HG02981 (cell line): ENCODE data around the gene LRRC63.

ENCODE experiments used
- ATAC-seq: cut with Tn5 transposase; IDR thresholded peaks from one replicate; pipeline ENCODE4 v1.9.1; 2021; ENCODE audit warnings: mild to moderate bottlenecking, moderate library complexity; ENCODE audit not compliant: unreplicated experiment

Gene LRRC63

GRCh38 chr13:46310066-46310465, 98.3 kb downstream of the LRRC63 start:
- ATAC-seq, result no peak

DNA sequence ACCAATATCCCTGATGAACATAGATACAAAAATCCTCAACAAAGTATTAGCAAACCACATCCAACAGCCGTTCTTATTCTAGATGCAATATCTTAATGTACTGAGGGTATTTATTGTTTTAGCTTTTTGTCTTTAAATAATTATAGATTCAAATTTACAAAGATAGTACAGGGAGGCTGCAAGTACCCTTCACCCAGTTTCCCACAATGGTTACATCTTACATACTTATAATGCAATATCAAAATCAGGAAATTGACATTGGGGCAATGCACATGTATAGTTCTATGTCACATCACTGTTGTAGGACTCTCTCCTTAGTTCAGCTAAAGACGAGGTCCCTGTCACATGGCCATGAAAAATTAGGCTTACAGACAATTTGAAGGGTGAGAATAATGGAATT, 99.5 kb downstream of the LRRC63 start:
- no peak for ATAC-seq

DNA sequence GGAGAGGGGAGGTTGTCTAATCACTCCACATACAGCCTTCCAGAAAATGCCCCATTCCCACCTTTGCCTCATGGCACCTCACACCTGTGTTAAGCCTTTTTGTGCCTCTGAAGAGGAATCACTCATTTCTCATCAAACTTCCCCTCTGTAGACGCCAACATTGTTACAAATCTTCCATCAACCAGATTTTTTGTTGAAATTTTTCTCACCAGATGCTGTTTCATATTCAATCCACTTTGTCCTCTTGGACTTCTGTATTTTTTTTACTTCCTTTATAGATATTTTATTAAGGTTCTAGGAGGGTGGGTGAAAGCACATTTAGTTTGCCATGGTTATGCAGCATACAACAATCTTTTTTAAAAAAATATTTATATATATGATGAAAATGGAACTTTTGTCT, 101.3 kb downstream of the LRRC63 start:
- ATAC-seq, result no peak

DNA sequence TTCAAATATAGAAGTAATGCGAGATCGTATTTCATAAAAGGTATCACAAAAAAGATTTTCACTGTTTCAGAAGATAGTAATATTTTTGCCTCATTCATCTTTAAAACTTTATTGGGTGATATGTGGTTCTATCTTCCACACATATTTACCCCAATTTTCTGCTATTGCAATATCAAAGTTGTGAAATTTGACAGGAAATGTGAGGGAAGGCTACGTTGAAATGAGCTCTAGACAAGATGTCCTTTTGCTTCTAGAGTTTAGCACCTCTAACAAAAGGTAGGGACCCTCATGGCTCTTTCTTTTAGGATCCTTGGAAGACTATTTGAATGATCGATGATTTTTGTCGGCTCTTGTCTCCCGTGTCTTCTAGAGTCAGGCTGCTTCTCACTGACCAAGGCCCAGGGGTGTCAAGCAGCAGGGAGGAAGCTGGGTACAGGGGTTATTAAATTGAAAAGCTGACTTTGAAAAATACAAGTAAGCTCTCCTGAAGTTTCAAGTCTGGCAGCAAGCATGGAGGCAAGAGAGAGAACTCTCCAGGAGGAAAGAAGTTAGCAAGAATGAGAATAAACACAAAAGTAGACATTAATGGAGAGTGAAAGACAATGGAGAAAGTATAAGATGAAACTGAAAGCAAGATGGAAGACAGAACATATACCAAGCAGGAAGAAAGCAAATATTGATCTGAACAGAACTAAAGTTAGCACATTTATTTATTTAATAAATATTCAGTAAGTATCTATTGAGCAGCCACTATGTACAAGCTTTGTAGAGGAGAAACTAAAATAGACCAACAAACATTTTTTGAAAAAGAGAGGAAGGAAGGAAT, 101.9 kb downstream of the LRRC63 start:
- no peak for ATAC-seq

GRCh38 chr13:46314587-46314986, 102.9 kb downstream of the LRRC63 start:
- no peak for ATAC-seq

DNA sequence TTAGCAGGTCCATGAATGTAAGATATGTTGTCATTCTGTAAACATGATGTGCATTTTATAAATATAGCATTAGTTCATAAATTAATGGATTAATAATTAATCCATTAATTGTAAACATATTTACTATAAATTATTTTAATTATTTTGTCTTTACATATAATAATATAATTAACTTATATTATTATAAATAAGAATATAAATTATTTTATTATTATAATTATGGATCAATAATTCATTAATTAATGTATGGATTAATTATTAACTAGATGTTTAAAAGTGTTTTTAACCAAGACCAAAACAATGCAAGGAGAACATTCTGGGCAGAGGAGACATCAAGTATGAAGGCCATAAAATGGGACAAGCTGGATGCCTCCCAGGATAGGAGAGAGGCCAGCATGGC, 103.3 kb downstream of the LRRC63 start:
- ATAC-seq, result no peak

DNA sequence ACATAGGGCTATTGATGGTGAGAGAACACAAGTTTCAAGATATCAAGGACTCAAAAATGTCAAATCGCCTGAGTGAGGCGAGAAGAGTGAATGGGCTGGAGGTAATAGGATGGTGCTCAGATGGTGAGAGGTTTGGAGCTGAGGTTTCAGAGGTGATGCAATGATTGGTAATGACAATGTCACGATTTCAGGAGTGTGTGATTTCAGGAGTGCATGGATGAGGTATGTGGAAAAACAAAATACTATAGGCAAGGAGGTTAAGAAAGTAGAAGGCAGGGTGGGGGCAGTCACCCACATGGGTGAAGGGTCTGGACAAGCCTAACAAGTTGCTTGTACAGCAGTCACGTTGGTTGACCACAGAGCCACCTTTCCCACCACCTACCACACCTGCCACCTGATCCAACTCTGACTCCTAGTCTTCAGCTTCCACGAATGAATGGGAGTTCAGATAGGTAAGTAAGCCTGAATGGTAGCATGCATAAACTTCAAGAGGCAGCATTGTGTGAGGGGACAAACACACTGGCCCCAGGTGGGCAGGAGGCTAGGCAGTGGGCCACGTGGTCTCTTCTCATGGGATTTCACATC, 103.9 kb downstream of the LRRC63 start:
- no peak for ATAC-seq

DNA sequence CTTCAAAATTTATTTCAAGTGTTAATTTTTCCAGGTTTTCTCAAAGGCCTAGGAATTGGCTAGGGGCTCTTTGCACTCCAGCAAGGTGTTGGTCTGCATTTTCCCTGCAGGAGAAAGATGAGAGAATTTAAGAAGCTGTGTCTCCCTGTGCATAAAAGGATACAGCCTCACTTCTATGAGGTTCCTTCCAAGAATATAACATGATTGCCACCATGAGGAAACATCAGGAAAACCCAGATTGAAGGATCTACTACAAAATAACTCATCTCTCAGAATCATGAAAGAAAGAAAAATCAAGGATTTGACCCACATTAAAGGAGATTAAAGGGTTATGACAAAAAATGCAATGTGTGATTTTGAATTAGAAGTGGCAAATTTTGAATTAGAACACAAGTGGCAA, 105.4 kb downstream of the LRRC63 start:
- ATAC-seq, result no peak

- ATAC-seq, result no peak
Observed at GRCh38 chr13:46318986-46319385, 107.3 kb downstream of the LRRC63 start.

DNA sequence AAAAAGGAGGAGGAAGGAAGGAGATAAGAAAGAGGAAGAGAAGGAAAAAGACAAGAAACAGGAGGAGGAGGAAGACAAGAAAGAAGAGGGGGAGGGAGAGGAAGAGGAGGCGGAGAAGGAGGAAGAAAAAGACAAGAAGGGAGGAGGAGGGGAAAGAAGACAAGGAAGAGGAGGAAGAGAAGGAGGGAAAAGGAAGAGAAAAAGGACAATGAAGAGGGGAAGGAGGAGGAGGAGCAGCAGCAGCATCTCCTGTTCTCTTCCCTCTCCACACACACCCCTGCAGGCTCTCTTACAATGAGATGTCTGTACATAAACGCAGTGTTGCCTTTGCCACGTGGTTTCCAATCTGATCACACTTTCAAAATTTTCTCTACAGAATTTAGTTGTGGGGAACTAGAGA, 108.7 kb downstream of the LRRC63 start:
- no peak for ATAC-seq

GRCh38 chr13:46320821-46321220, 109.1 kb downstream of the LRRC63 start:
- no peak for ATAC-seq

DNA sequence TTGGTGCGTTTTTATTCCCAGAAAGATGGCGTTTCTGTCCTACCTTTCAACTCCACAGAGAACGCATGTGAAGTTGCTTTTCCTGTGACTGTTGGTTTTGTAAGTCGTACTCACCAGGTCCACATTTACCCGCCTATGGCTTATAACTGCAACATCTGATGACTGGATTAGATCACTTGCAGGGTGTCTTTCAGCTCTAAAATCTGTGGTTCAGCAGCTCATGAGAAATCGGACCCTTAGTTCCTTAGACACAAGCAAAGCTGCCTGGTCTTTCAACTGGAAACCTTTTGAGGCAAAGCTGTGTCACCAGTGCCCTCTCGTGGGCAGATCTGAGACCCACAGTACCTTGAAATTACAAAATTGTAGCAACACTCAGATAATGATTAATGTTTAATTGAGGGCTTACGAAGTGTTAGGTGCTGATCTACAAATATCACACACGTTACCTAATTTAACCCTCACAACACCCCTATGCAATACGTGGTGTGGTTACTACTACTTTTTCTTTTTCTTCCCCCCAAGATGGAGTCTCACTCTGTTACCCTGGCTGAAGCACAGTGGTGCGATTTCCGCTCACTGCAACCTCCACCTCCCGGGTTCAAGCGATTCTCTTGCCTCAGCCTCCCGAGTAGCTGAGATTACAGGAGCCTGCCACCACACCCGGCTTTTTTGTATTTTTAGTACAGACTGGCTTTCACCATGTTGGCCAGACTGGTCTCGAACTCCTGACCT, 109.9 kb downstream of the LRRC63 start:
- no peak for ATAC-seq

DNA sequence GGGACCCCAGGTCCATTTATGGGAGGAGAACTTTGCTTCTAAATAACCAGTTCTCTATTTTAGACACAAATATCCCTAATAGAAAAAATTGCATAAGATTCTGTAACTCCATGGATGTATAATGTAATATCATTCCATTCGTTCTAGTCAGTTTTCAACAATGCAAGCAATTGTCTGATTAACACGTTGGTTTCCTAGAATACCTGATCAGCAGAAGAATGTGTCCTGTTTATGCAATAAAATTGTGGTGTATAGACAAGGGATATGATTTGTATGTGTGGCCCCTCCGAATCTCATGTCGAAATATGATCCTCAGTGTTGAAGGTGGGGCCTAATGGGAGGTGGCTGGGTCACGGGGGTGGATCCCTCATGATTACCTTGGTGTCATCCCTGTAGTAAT, 113.2 kb downstream of the LRRC63 start:
- ATAC-seq, result no peak
